Small intestine (tissue), 7 donors: ENCODE measurements around the gene SLC6A16. TPM values are rescaled to one million over a fixed set of nuclear protein-coding genes. Genes with fewer than 3 reads are reported as not detected.
"Not testable (repeated sequence)": the region's sequence is repeated elsewhere in the genome, so short reads cannot be mapped to it uniquely, and the experiment has no call there.

Source experiments
- DNase-seq, 2 donors: peaks; one replicate each; pipeline versions ENCODE4 v3.0.0 to v3.0.0-alpha.2; 2013
- FAIRE-seq: peaks from 2 replicates; lab custom pipeline; 2012; peaks lifted over from hg19 to GRCh38; lab: Jason Lieb, UNC
- H3K27ac ChIP-seq, 3 donors: one replicate each; pipeline ENCODE4 v1.5.1; 2013; ENCODE audit warnings: low read length in 2 of 3, mild to moderate bottlenecking in 2 of 3, control low read depth in 1 of 3, inconsistent platforms in 1 of 3, low read depth in 1 of 3, moderate library complexity in 1 of 3
- H3K27me3 ChIP-seq, 3 donors: one replicate each; pipeline ENCODE4 v1.6.1; 2013; ENCODE audit warnings: low read length in 3 of 3, inconsistent platforms in 1 of 3; ENCODE audit not compliant: control insufficient read depth in 3 of 3, insufficient read depth in 3 of 3
- H3K36me3 ChIP-seq, 3 donors: one replicate each; pipeline ENCODE4 v1.6.1; 2013; ENCODE audit warnings: low read length in 3 of 3, inconsistent platforms in 1 of 3, low read depth in 1 of 3, mild to moderate bottlenecking in 1 of 3, moderate library complexity in 1 of 3; ENCODE audit not compliant: control insufficient read depth in 3 of 3, insufficient read depth in 2 of 3
- H3K4me1 ChIP-seq, 3 donors: one replicate each; pipeline ENCODE4 v1.6.1; 2013; ENCODE audit warnings: low read length in 2 of 3, inconsistent platforms in 1 of 3, low read depth in 1 of 3, mild to moderate bottlenecking in 1 of 3, moderate library complexity in 1 of 3; ENCODE audit not compliant: control insufficient read depth in 3 of 3, insufficient read depth in 2 of 3
- H3K4me3 ChIP-seq, 3 donors: one replicate each; pipeline ENCODE4 v1.5.1; 2013; ENCODE audit warnings: low read length in 3 of 3, control low read depth in 1 of 3, inconsistent platforms in 1 of 3, low read depth in 1 of 3, mild to moderate bottlenecking in 1 of 3, moderate library complexity in 1 of 3
- H3K9me3 ChIP-seq, 2 donors: one replicate each; pipeline ENCODE4 v1.6.1; 2013; ENCODE audit warnings: low read depth in 1 of 2, low read length in 1 of 2; ENCODE audit not compliant: control insufficient read depth in 2 of 2, insufficient read depth in 1 of 2
- WGBS, 3 donors: extraction: QIAGEN DNeasy Blood & Tissue Kit; methylation state at CpG; one replicate each; pipeline ENCODE4 v1.1.7; 2013; 5-methylcytosine and 5-hydroxymethylcytosine counted together
- polyA plus RNA-seq, 4 donors: library from polyadenylated mRNA; stranded (reverse) in 3 of 4; unstranded in 1 of 4; fragments of 200-250 nt in 3 of 4; fragments of 120-200 nt in 1 of 4; gene quantifications; one replicate each; pipeline versions ENCODE4 v1.2.1 to v1.2.3, GENCODE V29; 2013
- donor health status: healthy with polysubstance abuse.
- donor health status: control.
- donor health status: control.
- donor health status: Bipolar disorder and iron deficiency.
- donor health status: healthy.

The SLC6A16 gene
- polyA plus RNA-seq, 4 donors = 0.27 to 1.4 (median 0.34) TPM; not detected in 1

DNA sequence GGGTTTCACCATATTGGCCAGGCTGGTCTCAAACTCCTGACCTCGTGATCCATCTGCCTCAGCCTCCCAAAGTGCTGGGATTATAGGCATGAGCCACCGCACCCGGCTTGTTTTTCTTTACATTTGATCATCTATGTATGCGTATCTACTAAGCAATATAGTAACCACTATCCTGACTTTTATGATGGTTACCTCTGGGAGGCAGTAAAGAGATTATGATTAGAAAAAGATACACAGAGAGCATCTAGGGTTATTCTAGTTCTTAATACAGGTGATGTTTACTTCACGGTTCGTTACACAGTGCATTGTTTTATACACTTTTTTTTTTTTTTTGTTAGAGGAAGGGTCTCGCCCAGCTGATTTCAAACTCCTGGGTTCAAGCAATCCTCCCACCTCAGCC, 18.3 kb downstream of the SLC6A16 start:
- DNase-seq = peak in 1 of 2 donors; percentile 1
- FAIRE-seq, H3K9me3 ChIP-seq, H3K4me3 ChIP-seq, H3K27me3 ChIP-seq, H3K36me3 ChIP-seq, H3K4me1 ChIP-seq, H3K27ac ChIP-seq: not testable (repeated sequence)
- WGBS, 3 donors = 45 to 60% (median 59%) methylated on average over 7 of the region's 7 CpGs

DNA sequence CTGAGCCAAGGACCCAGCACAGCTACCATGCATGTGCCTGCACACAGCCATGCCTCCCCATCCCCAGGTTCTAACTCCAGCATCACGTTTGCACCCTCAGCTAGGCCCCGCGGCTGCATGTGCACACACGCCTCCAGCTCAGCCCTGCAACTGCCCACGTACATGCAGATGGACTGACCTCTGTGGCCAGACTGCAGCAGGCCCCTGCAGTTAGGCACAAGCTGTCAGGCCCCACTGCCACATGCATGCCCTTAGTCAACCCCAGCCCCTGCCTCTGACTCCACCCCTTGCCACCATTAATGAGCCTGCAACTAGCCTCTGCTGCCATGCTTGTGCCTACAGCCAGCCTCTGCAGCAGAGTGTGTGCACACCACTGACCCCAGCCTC, 23.1 kb downstream of the SLC6A16 start:
- Histone ChIP-seq H3K27ac (no peak overlapping the region), H3K4me1 (no peaks in the 10 kb centered on the region), H3K36me3 (no peaks in the 10 kb centered on the region), H3K4me3 (no peak overlapping the region), H3K9me3 (peaks cover 0 to 3% of the 10 kb centered on the region in 2 donors), H3K27me3 (no peaks in the 10 kb centered on the region)
- 79 to 85% (median 85%) methylated on average over 5 of the region's 5 CpGs for WGBS, 3 donors
- no peak for FAIRE-seq
- no peak for DNase-seq

DNA sequence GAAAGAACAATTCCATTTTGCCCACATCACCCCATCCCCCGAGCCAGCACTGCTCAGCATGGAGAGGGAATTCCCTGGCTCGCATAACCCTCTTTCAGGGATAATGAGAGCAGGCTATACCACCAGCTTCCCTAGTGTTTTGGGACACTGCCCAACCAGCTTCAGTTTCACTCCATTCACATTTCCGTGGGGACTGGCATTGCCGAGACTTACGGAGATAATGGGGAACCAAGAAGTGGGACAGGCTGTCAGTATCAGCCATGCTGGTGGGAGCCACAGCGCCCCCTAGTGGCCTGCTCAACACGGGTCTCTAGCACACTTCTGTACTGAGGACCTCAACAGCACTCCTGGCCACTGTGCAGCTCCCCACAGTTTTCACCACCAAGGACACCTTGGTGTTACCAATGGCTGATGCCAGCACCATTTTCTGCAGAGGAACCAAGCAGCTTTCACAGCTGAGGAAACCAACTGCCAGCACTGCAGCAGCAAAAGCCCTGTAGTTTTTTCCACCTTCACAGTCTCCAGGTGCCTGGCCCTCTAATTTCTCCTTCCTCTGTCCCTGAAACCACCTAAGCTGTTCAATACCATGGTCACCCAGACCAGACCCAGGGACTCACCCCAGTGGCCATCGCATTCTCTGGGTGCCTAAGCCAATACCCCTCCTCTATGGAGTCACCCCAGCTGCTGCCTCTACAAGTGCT, 23.7 kb downstream of the SLC6A16 start:
- H3K4me1 ChIP-seq = no peaks in the 10 kb centered on the region
- no peak overlapping the region for H3K4me3 ChIP-seq
- 20 to 25% (median 24%) methylated on average over 8 of the region's 8 CpGs for WGBS, 3 donors
- no peaks in the 10 kb centered on the region for H3K27me3 ChIP-seq
- FAIRE-seq (no peak), DNase-seq (peak; percentile 64 to 68)
- H3K27ac ChIP-seq = no peak overlapping the region
- peaks cover 0 to 3% of the 10 kb centered on the region in 2 donors for H3K9me3 ChIP-seq
- no peaks in the 10 kb centered on the region for H3K36me3 ChIP-seq

DNA sequence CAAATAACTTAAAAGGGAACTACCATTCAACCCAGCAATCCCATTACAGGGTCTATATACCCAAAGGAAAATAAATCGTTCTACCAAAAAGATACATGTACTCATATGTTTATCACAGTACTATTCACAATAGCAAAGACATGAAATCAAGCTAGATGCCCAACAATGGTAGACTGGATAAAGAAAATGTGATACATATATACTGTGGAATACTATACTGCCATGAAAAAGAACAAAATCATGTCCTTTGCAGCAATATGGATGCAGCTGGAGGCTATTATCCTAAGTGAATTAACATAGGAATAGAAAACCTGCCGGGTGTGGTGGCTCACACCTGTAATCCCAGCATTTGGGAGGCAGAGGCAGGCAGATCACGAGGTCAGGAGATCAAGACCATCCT, 26.3 kb downstream of the SLC6A16 start:
- H3K27me3 ChIP-seq, DNase-seq, H3K9me3 ChIP-seq, H3K4me1 ChIP-seq, H3K4me3 ChIP-seq, H3K36me3 ChIP-seq, FAIRE-seq, H3K27ac ChIP-seq: not testable (repeated sequence)
- 77 to 87% (median 81%) methylated on average over 3 of the region's 3 CpGs for WGBS, 3 donors

DNA sequence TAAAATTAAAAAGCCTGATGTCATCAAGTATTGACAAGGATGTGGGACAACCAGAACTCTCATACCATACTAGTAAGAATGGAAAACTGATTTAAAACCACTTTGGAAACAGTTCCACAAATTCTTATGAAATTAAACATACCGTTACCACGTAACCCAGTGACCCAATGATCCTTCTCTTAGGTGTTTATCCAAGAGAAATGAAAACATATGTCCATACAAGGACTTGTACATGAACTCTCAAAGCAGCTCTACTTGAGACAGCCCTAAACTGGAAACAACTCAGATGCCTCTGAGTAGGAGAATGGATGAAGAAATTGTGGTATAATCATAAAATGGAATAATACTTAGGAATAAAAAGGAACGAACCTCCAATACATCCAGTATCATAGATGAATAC, 27.6 kb downstream of the SLC6A16 start:
- no peak for FAIRE-seq
- WGBS, 3 donors = 77 to 91% (median 77%) methylated on average over 3 of the region's 3 CpGs

DNA sequence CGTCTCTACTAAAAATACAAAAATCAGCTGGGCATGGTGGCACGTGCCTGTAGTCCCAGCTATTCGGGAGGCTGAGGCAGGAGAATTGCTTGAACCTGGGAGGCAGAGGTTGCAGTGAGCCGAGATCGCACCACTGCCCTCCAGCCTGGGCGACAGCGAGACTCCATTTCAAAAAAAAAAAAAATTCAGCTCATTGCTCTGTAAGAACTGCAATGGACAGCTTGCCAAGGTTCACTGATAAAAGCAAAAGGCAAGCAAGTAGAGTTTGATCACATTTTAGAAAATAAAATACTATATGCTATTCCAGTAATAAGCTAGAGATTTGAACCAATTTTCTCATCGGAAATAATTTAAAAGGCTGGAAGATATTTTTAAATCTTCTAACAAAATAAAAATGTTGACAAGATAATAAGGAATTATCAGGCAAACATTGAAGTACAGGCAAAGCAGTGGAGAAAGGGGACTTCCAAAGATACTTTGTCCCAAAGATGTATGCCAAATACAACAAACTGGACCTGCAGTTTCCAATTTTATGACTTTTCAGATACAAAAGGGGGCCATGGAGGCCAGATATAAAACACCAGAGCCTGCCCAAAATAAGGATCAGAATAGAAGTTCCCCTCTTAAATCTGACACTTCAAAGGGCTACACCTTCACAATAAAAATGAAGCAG, 29.6 kb downstream of the SLC6A16 start:
- no peak overlapping the region for H3K4me3 ChIP-seq
- no peaks in the 10 kb centered on the region for H3K9me3 ChIP-seq
- no peaks in the 10 kb centered on the region for H3K4me1 ChIP-seq
- DNase-seq = no peak
- no peak overlapping the region for H3K27ac ChIP-seq
- WGBS, 3 donors = 88 to 92% (median 90%) methylated on average over 8 of the region's 8 CpGs
- no peaks in the 10 kb centered on the region for H3K27me3 ChIP-seq
- H3K36me3 ChIP-seq = no peaks in the 10 kb centered on the region
- no peak for FAIRE-seq

More for the DNA sequence above, 27.6 kb downstream of the SLC6A16 start:
- Histone ChIP-seq H3K27me3 (no peaks in the 10 kb centered on the region), H3K36me3 (no peaks in the 10 kb centered on the region), H3K27ac (no peak overlapping the region), H3K4me3 (no peak overlapping the region), H3K4me1 (no peaks in the 10 kb centered on the region), H3K9me3 (no peaks in the 10 kb centered on the region)
- DNase-seq = no peak

DNA sequence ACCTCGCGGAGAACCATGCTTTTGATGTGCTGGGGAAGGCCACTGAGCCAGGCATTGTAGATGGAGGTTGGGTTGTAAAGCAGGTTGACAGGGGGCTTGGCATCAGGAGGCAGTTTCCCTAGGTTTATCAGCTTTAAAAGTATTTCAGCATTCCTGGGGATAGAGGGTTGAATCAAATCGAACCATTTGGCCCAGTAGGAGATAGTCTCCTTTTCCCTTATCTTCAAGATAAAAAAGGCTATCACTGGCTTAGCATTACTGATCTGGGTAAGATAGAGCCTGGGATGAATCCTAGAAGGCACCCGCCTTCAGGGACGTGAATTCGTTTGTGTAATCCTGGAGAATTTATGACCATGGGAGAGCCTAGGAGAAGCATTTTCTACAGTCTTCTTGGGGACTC, 30.6 kb downstream of the SLC6A16 start:
- H3K27me3 ChIP-seq = no peaks in the 10 kb centered on the region
- 67 to 82% (median 75%) methylated on average over 6 of the region's 6 CpGs for WGBS, 3 donors
- no peaks in the 10 kb centered on the region for H3K36me3 ChIP-seq
- H3K4me1 ChIP-seq = no peaks in the 10 kb centered on the region
- H3K4me3 ChIP-seq = no peak overlapping the region
- no peak overlapping the region for H3K27ac ChIP-seq
- no peaks in the 10 kb centered on the region for H3K9me3 ChIP-seq
- DNase-seq (no peak), FAIRE-seq (no peak)

DNA sequence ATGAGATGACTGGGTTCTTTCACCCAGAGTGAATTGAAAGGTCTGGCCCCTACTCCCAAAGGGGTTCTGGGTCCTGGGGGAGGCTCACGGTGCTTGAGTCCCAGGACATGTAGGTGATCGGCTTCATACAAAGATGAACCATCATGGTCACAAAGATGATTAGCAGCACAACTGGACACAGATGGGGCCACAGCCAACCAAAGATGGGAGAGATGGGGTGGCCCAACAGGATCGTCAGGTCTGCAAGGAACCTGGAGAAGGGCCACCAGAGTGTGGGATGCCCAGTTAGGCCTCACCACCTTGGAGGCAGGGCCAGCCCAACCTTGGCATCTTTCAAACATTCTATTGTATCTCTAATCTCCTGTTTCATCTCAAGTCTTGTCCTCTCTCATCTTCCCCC, 34.5 kb downstream of the SLC6A16 start:
- no peaks in the 10 kb centered on the region for H3K36me3 ChIP-seq
- peaks cover 0 to 3% (median 0%) of the 10 kb centered on the region in 3 donors for H3K27me3 ChIP-seq
- DNase-seq = no peak
- no peaks in the 10 kb centered on the region for H3K9me3 ChIP-seq
- no peaks in the 10 kb centered on the region for H3K4me1 ChIP-seq
- 80 to 90% (median 86%) methylated on average over 3 of the region's 3 CpGs for WGBS, 3 donors
- no peak overlapping the region for H3K27ac ChIP-seq
- no peak overlapping the region for H3K4me3 ChIP-seq
- FAIRE-seq = no peak
